GM19328 (cell line): Measurements from ENCODE around the gene AKR1C2.
"Not testable (repeated sequence)": the region's sequence is repeated elsewhere in the genome, so short reads cannot be mapped to it uniquely, and the experiment has no call there.

Source experiments
- ATAC-seq: cut with Tn5 transposase; IDR thresholded peaks from one replicate; pipeline ENCODE4 v1.9.1; 2021; ENCODE audit warnings: mild to moderate bottlenecking, moderate library complexity; ENCODE audit not compliant: unreplicated experiment

The AKR1C2 gene

DNA sequence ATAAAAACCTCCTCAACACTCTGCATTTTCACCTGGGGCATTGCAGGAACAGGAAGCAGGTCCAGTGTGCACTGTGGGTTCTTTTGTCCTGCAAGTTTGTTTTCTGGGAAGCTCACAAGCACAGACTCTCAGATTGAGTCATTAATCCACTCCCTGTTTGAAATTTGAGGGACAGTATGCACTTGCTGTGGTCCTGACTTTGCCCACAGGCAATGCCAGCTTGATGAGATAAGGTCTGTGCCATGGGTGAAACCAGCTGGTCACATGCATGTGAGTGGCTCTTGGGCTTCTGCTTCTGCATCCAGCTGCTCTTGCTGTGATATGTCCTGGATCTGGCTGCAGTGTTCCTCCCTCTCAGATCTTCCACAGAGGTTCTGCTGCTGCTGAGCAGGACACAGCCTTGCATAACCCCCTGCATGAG is 21.8 kb upstream of the AKR1C2 start:
- not testable (repeated sequence) for ATAC-seq

DNA sequence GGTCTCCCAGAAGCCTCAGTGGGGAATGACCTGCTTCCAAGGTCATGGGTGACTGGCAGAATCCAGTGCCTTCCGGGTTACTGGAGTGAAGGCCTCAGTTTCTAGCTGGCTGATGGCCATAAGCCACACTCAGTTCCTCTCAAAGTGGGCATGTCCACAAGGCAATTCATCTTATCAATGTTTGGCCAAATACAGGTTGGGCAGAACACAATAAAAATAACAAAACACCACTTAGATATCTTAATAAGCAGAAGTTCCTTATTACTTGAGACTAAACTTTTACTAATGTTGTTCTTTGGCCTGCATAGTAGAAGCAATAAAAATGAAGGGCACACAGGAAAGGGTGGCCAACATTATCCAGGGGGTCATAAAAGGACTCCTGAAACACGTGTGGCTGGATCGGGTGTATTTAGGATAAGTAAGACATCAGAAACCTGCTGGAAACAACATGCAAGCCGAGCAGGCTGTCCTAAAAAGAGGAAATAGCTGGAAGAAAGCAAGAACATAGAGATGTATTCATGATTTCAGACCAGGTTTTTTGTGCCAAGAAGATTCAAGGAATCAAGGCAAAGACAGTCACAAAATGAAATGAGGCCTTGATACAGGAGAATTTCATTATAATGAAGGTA is 19.6 kb upstream of the AKR1C2 start:
- no peak for ATAC-seq

DNA sequence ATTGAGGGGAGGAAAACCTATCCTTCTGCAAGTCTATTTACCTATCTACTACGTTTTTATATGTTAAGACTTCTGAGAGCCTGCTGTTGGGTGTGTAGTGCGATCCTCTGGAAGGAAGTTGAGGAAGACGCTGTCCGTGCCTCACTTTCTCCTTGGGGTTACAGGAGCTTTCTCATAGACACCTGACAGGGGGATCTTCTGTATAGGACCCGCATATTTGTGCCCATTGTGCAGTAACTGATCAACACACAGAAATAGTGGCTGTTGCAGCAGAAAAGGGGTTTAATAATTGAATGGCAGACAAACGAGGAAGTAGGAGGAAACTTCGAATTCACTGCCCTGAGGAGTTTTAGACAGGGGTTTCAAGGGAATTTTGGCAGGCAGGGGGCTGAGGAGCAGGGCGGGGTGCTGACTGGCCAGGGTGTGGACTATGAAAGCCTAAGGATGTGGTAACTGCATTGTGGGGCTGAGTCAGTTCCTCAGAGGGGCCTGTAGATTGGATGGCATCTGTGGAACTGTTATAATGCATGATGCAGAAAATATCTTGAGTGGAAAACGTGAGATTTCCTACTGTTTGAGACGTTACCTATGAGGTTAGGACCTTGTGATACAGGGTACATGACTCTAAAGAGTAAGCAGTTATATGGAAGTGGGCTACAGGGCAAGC is 18.1 kb upstream of the AKR1C2 start:
- ATAC-seq: not testable (repeated sequence)

DNA sequence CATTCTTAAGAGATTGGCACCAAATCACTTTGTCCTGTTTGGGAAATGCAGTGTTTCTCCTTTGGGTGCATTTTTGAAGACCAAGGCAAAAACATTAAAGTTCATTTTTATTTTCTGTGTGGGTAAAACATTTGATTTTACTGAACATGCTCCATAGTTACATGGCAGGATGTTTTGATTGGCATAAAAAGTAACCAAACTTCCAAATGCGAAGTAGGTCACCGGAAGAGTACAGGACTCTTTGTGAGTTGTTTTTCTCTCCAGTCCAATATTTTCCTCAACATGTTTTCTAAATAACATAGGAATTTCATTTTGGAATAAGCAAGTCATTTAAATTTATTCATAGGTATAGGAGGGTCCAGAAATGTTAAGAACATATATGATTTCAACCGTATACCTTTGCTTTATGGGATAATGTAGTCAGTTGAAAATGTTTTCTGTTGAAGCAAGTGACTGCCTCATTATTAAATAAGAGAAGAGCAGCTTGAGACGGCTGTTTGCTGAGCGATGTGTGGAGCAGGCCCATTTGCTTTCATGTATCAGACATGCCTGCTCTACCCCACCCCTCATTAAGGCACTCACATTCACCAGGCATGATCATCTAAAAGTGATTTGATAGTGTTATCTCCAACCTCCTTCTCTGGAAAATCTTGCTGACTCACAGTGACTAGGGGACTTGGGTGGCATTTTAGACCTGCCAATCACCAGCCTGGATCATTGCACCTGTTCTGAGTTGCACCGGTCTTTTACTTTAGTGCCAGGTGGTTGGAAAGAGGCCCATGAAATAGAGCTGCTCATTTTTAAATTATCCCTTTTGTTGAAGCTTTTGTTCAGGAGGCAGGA is 16.3 kb upstream of the AKR1C2 start:
- ATAC-seq: not testable (repeated sequence)

DNA sequence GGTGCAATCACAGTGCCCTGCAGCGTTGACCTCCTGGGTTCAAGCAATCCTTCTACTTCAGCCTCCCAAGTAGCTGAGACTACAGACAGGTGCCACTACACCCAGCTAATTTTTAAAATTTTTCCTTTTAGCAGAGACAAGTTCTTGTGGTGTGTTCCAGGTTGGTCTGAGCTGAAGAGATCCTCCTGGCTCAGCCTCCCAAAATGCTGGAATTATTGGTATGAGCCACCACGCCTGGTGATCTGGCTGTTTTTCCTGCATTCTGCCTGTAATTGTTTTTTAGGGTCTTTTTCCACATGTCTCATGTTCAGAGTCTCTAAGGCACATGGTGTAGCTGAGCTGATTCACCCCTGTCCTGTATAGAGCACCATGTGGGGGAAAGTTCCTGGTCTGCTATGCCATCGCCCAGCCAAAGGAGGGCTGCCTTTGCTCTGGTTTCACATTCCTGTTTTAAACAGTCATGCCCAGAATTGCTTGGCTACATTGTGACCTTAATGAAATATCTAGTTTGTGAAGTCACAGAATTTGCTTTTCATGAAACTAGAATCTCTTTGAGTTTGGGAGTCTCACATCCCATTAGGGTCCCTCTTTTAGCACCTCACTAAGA is 15.1 kb upstream of the AKR1C2 start:
- not testable (repeated sequence) for ATAC-seq

DNA sequence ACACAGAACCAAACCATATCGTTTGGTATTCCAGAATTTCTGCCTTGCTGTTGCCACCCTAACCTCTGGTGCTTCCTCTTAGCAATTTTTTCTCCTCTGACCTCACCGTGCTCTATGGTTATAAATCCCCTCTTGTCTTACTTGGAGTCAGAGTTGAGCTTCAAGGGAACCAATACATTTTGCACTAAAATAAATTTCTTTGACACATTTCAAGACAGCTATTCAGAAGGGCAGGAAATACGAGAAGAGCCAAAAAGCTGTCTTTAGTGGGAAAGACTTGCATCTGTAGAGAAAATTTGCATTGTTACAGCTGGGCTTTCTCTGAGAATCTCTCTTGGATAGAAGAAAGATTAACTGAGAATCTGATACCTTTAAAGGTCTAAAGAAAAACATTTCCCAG is 14.5 kb upstream of the AKR1C2 start:
- ATAC-seq: no peak

DNA sequence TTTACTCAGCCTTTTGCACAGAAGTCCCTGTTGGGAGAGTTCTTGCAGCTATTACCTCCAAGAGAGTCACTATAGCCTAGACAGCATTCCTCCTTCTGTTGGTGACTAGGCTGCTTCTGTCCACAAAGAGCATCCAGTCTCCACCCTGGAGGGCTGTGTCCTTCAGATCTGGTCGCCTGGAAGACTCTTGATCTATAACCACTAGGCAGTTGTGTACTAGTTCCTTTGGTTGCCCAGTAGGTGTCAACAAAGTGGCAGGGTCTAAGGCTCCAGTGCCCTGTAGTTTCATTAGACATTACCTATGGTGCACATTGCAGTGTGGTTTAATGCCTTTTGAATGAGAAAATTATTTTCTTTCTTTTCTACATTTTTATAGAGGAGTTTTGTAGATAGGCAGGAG is 11.3 kb upstream of the AKR1C2 start:
- ATAC-seq: no peak

DNA sequence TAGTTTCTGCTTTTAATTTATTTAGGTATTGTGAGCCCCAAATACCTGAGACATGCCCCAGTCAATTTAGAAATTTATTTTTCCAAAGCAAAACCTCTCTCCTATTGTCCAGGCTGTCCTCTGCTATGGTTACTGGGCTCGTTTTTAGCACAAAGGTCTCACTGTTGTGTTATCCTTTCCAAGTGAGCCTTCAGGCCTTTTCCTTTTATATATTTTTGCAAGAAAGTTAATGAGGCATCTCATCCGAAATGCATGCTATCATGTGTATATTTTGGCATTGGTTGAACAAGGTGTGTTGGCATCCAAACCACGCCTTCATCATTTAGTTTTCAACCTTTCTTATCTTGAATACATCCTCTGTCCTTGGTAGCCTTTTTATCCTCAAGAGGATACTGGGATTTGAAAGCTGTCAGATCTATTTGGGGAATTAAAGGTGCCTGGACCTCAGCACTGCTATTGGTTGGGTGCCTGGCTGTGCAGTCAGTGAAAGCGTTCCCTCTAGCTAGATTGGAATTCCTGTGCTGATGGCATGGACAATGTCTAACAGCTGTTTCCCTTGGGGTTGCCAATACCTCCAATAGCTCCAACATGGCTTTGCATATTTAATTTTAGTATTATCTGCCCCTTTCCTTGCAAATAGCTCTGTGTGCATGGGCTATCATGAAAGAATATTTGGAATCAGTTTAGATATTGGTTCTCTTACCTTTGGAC is 10.7 kb upstream of the AKR1C2 start:
- not testable (repeated sequence) for ATAC-seq

DNA sequence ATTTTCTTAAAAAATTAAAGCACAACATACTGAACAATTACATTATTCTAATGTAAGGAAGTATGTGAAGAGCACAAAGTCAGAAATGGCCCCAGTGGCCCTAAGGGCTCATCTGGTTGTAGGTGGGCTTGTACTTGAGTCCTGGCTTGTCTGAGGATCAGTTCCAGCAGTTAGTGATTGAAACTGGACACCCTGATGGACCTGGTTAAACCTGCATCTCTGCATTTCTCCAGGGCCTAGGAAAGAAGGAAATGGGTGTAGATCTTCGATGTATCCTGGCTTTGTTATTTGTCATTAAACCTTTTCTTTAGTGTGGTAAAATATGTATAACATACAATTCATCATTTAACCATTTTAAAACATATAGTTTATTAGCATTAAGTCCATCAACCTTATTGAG is 9.7 kb upstream of the AKR1C2 start:
- ATAC-seq: no peak

DNA sequence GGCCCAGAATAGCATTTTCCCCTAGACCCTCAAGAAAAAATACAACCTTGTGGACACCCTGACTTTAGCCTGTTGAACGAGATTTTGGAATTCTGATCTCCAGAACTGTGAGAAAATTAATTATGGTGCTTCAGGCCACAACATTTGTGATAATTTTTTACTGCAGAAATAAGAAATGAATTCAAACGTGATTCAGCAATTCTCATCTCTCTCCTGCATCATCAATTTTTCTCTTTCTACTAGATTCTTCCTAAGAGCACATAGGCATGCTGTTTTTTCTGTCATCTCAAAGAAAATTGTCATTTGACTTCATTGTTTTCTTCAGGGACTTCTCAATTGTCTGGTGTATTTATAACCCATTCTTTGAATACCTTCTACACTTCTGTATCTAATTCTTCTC is 8.9 kb upstream of the AKR1C2 start:
- no peak for ATAC-seq

DNA sequence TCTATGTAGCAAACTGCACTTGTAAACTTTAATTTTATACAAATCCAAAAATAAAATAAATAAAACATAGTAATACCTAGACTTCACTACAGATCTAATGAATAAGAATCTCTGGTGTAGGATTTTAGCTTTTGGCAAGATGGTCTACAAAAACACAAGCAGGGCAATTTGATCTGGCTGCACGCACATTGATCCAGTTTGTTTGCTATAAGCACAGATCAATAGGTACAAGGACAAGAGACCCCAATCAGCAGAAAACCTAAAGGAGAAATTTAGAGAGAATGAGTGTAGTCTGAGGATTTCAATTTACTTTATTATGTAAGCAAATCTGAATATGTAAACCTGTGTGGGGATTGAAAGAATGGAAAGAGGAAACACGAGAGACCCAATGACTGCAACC is 7.7 kb upstream of the AKR1C2 start:
- not testable (repeated sequence) for ATAC-seq

DNA sequence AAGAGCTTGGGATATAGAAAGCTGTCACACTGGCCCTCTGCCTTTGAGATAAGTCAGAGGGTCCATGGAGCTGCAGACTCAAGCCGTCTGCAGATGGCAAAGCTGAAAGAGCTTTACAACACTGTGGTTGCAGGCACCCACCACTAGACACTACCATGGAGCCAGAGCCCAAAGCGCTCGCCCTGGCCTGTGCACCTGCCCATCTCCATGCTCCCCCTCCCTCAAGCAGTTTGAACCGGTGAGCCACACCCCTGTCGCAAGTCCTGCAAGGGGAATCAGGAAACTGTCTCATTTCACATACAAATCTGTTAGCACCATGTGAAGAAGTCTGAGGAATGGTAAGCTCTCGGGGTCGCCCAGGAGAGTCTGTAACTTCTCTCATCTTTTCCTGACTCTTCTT is 6.4 kb upstream of the AKR1C2 start:
- not testable (repeated sequence) for ATAC-seq

DNA sequence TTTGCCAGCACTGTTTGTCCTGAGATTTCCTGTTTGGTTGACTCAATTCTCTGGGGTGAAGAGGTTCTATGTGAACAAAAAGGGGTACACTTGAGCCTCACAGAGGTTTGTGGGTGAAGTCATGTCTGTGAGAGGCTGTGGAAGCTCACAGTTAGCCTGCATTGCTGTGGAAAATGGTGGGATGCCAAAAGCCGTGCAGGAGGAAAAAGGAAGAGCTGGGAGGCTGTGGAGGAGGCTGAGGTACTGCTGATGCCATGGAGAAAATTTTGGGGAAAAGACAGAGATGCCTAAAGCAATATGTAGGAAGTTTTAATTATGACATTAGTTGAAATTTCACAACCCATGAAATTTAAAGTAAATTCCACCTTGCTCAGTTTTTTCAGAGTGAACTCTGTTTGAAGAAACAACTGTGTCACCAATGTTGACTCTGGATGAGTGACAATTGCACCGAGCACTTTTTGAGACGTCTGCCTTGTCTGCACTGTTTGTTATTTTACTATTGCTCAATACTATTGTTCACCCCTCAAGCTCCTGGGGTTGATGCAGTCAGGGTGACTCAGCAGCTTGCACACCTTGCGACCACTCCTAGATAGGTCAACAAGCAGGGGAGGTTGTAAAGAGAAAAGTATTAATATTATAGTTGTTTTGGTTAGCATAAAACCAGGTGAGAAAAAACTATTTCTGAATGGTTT is 5.3 kb upstream of the AKR1C2 start:
- ATAC-seq: not testable (repeated sequence)

DNA sequence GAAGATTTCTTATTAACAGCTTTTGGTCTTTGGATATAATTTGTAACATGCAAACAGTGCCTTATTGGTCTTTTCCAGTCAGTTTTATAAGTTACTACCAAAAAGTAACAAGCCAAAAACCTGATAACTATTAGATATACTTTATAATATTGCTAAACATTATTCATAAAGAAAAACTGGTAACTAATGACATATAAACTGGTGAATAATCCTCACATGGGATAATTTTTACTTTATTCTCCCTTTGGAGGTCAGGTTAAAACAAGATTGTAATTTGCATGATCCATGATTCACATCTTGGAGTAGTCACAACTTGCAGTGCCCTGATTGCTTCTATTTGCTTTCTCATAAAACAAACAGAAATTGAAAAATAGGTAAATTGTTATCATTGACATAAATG is 844 bp upstream of the AKR1C2 start:
- not testable (repeated sequence) for ATAC-seq

DNA sequence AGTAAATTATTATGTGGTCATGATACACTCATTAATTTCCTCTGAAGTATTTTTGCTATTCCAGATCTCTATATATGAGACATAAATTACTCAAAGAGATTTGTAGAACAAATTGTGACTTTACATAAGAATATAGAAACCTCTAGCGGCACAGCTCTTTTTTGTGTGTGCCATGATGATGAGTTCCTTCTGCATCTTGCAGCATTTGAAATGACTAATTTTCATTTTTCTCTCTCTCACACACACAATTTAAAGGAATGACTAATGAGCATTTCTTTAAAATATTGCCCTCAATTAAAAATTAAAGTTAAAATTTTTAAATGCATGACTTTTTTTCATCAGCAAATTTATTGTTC is 351 bp upstream of the AKR1C2 start:
- ATAC-seq: not testable (repeated sequence)

DNA sequence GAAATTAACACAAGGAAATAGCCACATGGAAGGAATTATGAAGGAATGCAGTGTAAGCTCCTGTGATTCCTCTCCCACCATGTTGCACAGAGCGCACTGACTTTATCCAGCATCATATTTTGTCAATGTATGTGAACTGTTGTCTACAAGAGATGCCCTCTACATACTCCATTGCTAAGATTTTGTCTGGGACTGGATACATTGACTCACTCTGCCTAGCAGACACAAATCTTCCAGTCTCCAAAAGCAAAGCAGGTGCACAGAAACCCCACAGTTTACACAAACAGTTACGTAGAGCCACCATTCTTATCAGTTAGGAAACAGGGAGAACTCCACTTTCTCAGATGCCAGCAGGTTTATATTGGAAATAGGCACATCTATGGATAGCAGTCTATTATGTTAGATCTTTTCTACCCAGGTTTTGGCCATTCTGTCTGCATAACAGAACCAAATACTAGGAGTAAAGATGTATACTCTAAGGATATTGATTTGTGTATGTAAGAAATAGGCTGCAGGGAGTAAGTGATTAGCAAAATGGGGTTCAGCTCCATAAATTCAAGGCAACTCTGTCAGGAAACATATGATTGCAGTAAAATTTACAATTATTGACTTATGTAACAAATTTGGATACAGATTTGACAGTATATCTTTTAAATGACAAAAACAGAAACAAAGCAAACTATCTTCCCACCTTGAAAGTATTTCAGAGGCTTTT is 1.5 kb downstream of the AKR1C2 start:
- ATAC-seq: no peak

DNA sequence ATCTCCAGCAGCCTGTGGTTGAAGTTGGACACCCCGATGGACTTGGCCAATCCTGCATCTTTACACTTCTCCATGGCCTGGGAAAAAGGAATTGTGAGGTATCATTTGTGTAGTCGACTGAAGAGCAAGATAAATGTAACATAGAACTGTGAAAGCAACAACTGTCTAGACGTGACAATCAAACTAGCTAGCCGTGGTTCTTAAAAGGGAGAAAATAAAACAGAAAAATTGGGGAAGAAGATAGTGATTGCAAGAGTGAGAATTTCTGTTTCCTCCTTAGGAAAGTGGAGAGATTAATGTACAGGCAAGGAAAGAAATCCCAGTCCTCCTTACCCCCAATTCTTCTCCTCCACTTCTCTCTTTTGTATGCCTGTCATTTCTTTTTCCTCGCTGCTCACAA is 5.0 kb downstream of the AKR1C2 start:
- no peak for ATAC-seq

DNA sequence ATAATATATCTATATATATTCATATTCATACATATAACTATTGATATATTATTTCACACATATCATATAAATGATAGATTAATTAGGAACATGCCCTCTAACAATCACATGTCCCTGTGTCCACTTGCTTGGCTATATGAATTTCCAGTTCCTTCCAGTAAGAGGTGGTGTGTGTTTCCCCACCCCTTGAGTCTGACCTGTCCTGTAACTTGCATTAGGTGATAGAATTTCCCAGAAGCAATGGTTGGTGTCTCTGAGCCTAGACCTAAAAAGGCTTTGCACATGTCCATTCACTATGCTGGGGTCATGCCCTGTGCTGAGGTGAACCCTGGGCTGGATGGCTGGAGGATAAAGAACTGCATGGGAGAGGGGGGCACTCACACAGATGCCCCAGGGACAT is 9.4 kb downstream of the AKR1C2 start:
- ATAC-seq: not testable (repeated sequence)

DNA sequence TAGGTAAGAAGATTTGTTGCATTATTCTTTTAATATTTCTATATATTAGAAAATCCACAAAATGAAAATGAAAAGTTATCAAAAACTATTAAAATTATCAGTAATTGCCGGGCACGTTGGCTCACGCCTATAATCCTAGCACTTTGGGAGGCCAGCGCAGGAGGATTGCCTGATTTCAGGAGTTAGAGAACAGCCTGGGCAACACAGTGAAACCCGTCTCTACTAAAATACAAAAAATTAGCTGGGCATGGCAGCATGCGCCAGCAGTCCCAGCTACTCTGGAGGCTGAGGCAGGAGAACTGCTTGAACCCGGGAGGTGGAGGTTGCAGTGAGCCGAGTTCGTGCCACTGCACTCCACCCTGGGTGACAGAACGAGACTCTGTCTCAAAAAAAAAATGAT is 11.1 kb downstream of the AKR1C2 start:
- not testable (repeated sequence) for ATAC-seq

DNA sequence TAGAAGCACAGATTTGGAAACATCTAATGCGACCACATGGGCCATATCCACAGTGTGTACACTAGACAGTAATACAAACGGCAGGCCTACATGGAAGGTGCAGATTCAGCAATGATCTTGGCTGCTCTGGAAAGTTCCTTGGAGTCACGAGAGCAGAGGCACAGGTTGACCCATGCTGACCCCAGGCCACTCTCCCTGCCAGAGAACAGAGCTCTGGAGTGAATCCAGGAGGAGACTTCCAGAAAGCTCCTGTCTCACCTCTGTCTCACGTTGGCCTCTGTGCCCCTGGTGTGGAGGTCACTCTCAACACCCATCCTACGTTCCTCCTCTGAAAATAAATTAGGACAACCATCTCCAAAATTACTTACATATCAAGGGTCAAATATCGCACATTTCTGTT is 12.2 kb downstream of the AKR1C2 start:
- not testable (repeated sequence) for ATAC-seq
